ENCODE data around the gene UACA. TPM values are rescaled to one million over a fixed set of nuclear protein-coding genes. Genes with fewer than 3 reads are reported as not detected.

Gene UACA
- total RNA-seq, 2 experiments from 2014 or later, result 6.6 TPM

GRCh38 chr15:70763950-70764730 is 782 bp upstream of the UACA start:
- POLR2A ChIA-PET, result no interaction called here
- H3K27me3 Mint-ChIP-seq, result peaks cover 27% of the 10 kb centered on the region
- peak overlapping the region; percentile 45 for H3K27ac Mint-ChIP-seq
- CTCF ChIA-PET, result interaction anchor here (0.7 kb wide), 1 partner anchor 391 kb away, joined by 3 read pairs; no protein-coding TSS in a partner anchor
- ATAC-seq (no peak), DNase-seq (peak; percentile 29)
- no peaks in the 10 kb centered on the region for H3K36me3 Mint-ChIP-seq (ENCODE audit: low read depth)
- H3K9me3 Mint-ChIP-seq (ENCODE audit: low read depth), result no peaks in the 10 kb centered on the region
- H3K4me1 Mint-ChIP-seq, result peaks cover 20% of the 10 kb centered on the region
- H3K4me3 Mint-ChIP-seq, result peak overlapping the region; percentile 77
- intact Hi-C loops (cut with DNase I, micrococcal nuclease), result loop anchor here in 1 of 2 experiments (1.0 to 5.0 kb wide), 6 partner anchors 128 to 1463 kb away; partner anchors contain the start of genes LRRC49, MYO9A, RPLP1 and SENP8

GRCh38 chr15:70762469-70763119 is 764 bp downstream of the UACA start:
- ChIA-PET CTCF (no interaction called here), POLR2A (no interaction called here)
- Mint-ChIP-seq H3K27me3 (peaks cover 30% of the 10 kb centered on the region), H3K27ac (peak overlapping the region; percentile 42), H3K4me1 (peaks cover 12% of the 10 kb centered on the region), H3K9me3 (ENCODE audit: low read depth) (no peaks in the 10 kb centered on the region), H3K36me3 (ENCODE audit: low read depth) (no peaks in the 10 kb centered on the region), H3K4me3 (peak overlapping the region; percentile 77)
- ATAC-seq, result peak; percentile 18
- intact Hi-C loops (cut with DNase I, micrococcal nuclease), result loop anchor here in 1 of 2 experiments (1.0 to 5.0 kb wide), 6 partner anchors 130 to 1465 kb away; partner anchors contain the start of genes LRRC49, MYO9A, RPLP1 and SENP8
- DNase-seq, result peak; percentile 34

GRCh38 chr15:70761931-70762468 is 1.4 kb downstream of the UACA start:
- POLR2A ChIA-PET, result no interaction called here

GRCh38 chr15:70761046-70761445 is 2.3 kb downstream of the UACA start:
- Mint-ChIP-seq H3K4me1 (peaks cover 10% of the 10 kb centered on the region), H3K27me3 (peaks cover 29% of the 10 kb centered on the region), H3K9me3 (ENCODE audit: low read depth) (no peaks in the 10 kb centered on the region), H3K4me3 (no peak overlapping the region), H3K36me3 (ENCODE audit: low read depth) (no peaks in the 10 kb centered on the region), H3K27ac (no peak overlapping the region)
- ATAC-seq, result no peak
- DNase-seq, result no peak
- intact Hi-C loops (cut with DNase I, micrococcal nuclease), result loop anchor here in 1 of 2 experiments (5.0 kb wide), 4 partner anchors 664 to 1466 kb away; partner anchors contain the start of genes RPLP1 and TLE3
- POLR2A ChIA-PET, result no interaction called here
- CTCF ChIA-PET, result interaction anchor here (1.0 kb wide), 1 partner anchor 36 kb away, joined by 6 read pairs; no protein-coding TSS in a partner anchor

More at GRCh38 chr15:70761931-70762468, 1.4 kb downstream of the UACA start:
- DNase-seq, result no peak
- Mint-ChIP-seq H3K4me3 (peak overlapping the region; percentile 77), H3K4me1 (peaks cover 10% of the 10 kb centered on the region), H3K36me3 (ENCODE audit: low read depth) (no peaks in the 10 kb centered on the region), H3K27ac (peak overlapping the region; percentile 42), H3K9me3 (ENCODE audit: low read depth) (no peaks in the 10 kb centered on the region), H3K27me3 (peaks cover 32% of the 10 kb centered on the region)
- intact Hi-C loops (cut with DNase I, micrococcal nuclease), result loop anchor here in 1 of 2 experiments (2.0 to 5.0 kb wide), 5 partner anchors 665 to 1465 kb away; partner anchors contain the start of genes MYO9A, RPLP1, SENP8 and TLE3
- CTCF ChIA-PET, result interaction anchor here (1.0 kb wide), 1 partner anchor 37 kb away, joined by 6 read pairs; no protein-coding TSS in a partner anchor
- no peak for ATAC-seq

- no peaks in the 10 kb centered on the region for H3K36me3 Mint-ChIP-seq (ENCODE audit: low read depth)
- CTCF ChIA-PET, result interaction anchor here (1.0 kb wide), 1 partner anchor 36 kb away, joined by 3 read pairs; no protein-coding TSS in a partner anchor
- no peak overlapping the region for H3K4me3 Mint-ChIP-seq
- no peak overlapping the region for H3K27ac Mint-ChIP-seq
- DNase-seq (no peak), ATAC-seq (no peak)
- H3K4me1 Mint-ChIP-seq, result peaks cover 8% of the 10 kb centered on the region
- H3K27me3 Mint-ChIP-seq, result peaks cover 22% of the 10 kb centered on the region
- intact Hi-C loops (cut with DNase I, micrococcal nuclease), result no loop called here
- no peaks in the 10 kb centered on the region for H3K9me3 Mint-ChIP-seq (ENCODE audit: low read depth)
- POLR2A ChIA-PET, result no interaction called here
Observed at GRCh38 chr15:70758790-70759462, 4.4 kb downstream of the UACA start.

GRCh38 chr15:70757627-70758026 is 5.7 kb downstream of the UACA start:
- DNase-seq, result no peak
- no peak overlapping the region for H3K4me3 Mint-ChIP-seq
- peaks cover 19% of the 10 kb centered on the region for H3K27me3 Mint-ChIP-seq
- CTCF ChIA-PET, result interaction anchor here (0.9 kb wide), 1 partner anchor 35 kb away, joined by 3 read pairs; no protein-coding TSS in a partner anchor
- intact Hi-C loops (cut with DNase I, micrococcal nuclease), result no loop called here
- H3K4me1 Mint-ChIP-seq, result peaks cover 10% of the 10 kb centered on the region
- ATAC-seq, result no peak
- no peaks in the 10 kb centered on the region for H3K9me3 Mint-ChIP-seq (ENCODE audit: low read depth)
- H3K27ac Mint-ChIP-seq, result no peak overlapping the region
- POLR2A ChIA-PET, result no interaction called here
- no peaks in the 10 kb centered on the region for H3K36me3 Mint-ChIP-seq (ENCODE audit: low read depth)

- POLR2A ChIA-PET, result no interaction called here
- Mint-ChIP-seq H3K27me3 (peaks cover 7% of the 10 kb centered on the region), H3K4me1 (peaks cover 15% of the 10 kb centered on the region), H3K27ac (no peak overlapping the region), H3K36me3 (ENCODE audit: low read depth) (no peaks in the 10 kb centered on the region), H3K4me3 (no peak overlapping the region), H3K9me3 (ENCODE audit: low read depth) (no peaks in the 10 kb centered on the region)
- DNase-seq (no peak), ATAC-seq (no peak)
- CTCF ChIA-PET, result interaction anchor here (0.7 to 1.6 kb wide), 2 partner anchors 32 to 57 kb away, joined by 3 to 4 read pairs; no protein-coding TSS in a partner anchor
- intact Hi-C loops (cut with DNase I, micrococcal nuclease), result no loop called here
Observed at GRCh38 chr15:70754862-70755261, 8.5 kb downstream of the UACA start.

- intact Hi-C loops (cut with DNase I, micrococcal nuclease), result no loop called here
- no peak overlapping the region for H3K4me3 Mint-ChIP-seq
- POLR2A ChIA-PET, result no interaction called here
- CTCF ChIA-PET, result no interaction called here
- DNase-seq, result no peak
- ATAC-seq, result no peak
- no peaks in the 10 kb centered on the region for H3K36me3 Mint-ChIP-seq (ENCODE audit: low read depth)
- H3K27me3 Mint-ChIP-seq, result peaks cover 7% of the 10 kb centered on the region
- peaks cover 15% of the 10 kb centered on the region for H3K4me1 Mint-ChIP-seq
- H3K9me3 Mint-ChIP-seq (ENCODE audit: low read depth), result no peaks in the 10 kb centered on the region
- H3K27ac Mint-ChIP-seq, result no peak overlapping the region
Observed at GRCh38 chr15:70753101-70753829, 10.1 kb downstream of the UACA start.

GRCh38 chr15:70752193-70752635 is 11.1 kb downstream of the UACA start:
- CTCF ChIA-PET, result interaction anchor here (0.7 to 1.4 kb wide), 2 partner anchors 59 to 72 kb away, joined by 3 read pairs; no protein-coding TSS in a partner anchor
- Mint-ChIP-seq H3K36me3 (ENCODE audit: low read depth) (no peaks in the 10 kb centered on the region), H3K4me3 (no peak overlapping the region), H3K4me1 (peaks cover 15% of the 10 kb centered on the region), H3K9me3 (ENCODE audit: low read depth) (no peaks in the 10 kb centered on the region), H3K27ac (no peak overlapping the region), H3K27me3 (peaks cover 2% of the 10 kb centered on the region)
- DNase-seq, result no peak
- ATAC-seq, result no peak
- POLR2A ChIA-PET, result no interaction called here
- intact Hi-C loops (cut with DNase I, micrococcal nuclease), result no loop called here

- Mint-ChIP-seq H3K27ac (no peak overlapping the region), H3K27me3 (peaks cover 2% of the 10 kb centered on the region), H3K9me3 (ENCODE audit: low read depth) (no peaks in the 10 kb centered on the region), H3K4me3 (no peak overlapping the region), H3K4me1 (peaks cover 15% of the 10 kb centered on the region), H3K36me3 (ENCODE audit: low read depth) (no peaks in the 10 kb centered on the region)
- POLR2A ChIA-PET, result no interaction called here
- ATAC-seq (no peak), DNase-seq (no peak)
- intact Hi-C loops (cut with DNase I, micrococcal nuclease), result no loop called here
- CTCF ChIA-PET, result interaction anchor here (0.5 to 1.0 kb wide), 5 partner anchors 27 to 1275 kb away, joined by 3 to 6 read pairs (median 3); no protein-coding TSS in a partner anchor
Observed at GRCh38 chr15:70750203-70750869, 13.0 kb downstream of the UACA start.
